Thoracic aorta (tissue), 2 donors: ENCODE measurements around the gene ADH1C. TPM values are rescaled to one million over a fixed set of nuclear protein-coding genes. Genes with fewer than 3 reads are reported as not detected.
"Not testable (repeated sequence)": the region's sequence is repeated elsewhere in the genome, so short reads cannot be mapped to it uniquely, and the experiment has no call there.

Experiments
- ATAC-seq: fragments of 150-250 bp; one replicate; pipeline ENCODE4 v1.8.0; 2017; ENCODE audit warnings: low read depth; ENCODE audit not compliant: insufficient number of reproducible peaks, low FRiP score
- DNase-seq: peaks from one replicate; pipeline ENCODE4 v3.0.0-alpha.2; 2020; ENCODE audit warnings: low spot score
- H3K27ac ChIP-seq, 2 donors: fragments of 200-600 bp; sonication (generic); 1 replicate in 1 of 2; 2 replicates in 1 of 2; pipeline ENCODE4 v1.5.1; 2016; ENCODE audit warnings: mild to moderate bottlenecking in 2 of 2, moderate library complexity in 2 of 2
- H3K27me3 ChIP-seq: fragments of 200-600 bp; sonication (generic); replicated peaks from 2 replicates; pipeline ENCODE4 v1.6.0; 2016; ENCODE audit warnings: mild to moderate bottlenecking; ENCODE audit not compliant: insufficient read depth
- H3K36me3 ChIP-seq: fragments of 200-600 bp; sonication (generic); one replicate; pipeline ENCODE4 v1.5.1; 2016
- H3K4me1 ChIP-seq, 2 donors: fragments of 200-600 bp; sonication (generic); 1 replicate in 1 of 2; 2 replicates in 1 of 2; pipeline versions ENCODE4 v1.5.1 to v1.6.0; 2016; ENCODE audit warnings: low read depth in 2 of 2, mild to moderate bottlenecking in 1 of 2; ENCODE audit not compliant: control insufficient read depth in 1 of 2
- H3K4me3 ChIP-seq: fragments of 200-600 bp; sonication (generic); 2 replicates; pipeline ENCODE4 v1.5.1; 2016; ENCODE audit warnings: mild to moderate bottlenecking
- H3K9me3 ChIP-seq: fragments of 200-600 bp; sonication (generic); 2 replicates; pipeline ENCODE4 v1.5.1; 2016
- CTCF ChIP-seq: fragments of 200-600 bp; sonication (generic); IDR thresholded peaks from one replicate; pipeline ENCODE4 v1.5.1; 2019; ENCODE audit warnings: antibody characterized with exemption
- total RNA-seq, 2 donors: library from RNA; depleted of rRNA; stranded (reverse); fragments of >200 nt; gene quantifications; one replicate each; pipeline versions ENCODE4 v1.1.0 to v1.2.3, GENCODE V29; 2016

The ADH1C gene
- total RNA-seq, 2 donors from 2014 or later = 4.5 to 5.4 TPM

DNA sequence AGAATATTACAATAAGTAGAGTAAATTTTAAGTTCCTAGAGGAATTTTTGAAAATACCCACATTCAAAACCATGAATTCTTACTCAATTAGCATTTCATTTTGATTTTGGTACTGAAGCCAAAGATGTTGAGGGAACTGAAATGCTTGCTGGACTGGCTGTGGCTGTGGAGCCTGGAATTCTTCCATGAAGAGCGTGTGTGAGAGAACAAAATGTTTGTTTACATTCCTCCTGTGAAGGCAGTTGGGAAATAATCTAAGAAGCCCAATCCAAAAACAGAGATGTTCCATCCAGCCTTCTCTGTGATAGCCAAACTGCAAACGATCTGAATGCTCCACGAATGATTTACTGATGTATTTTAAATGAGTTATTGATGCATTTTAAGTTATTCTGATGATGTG lies 27.6 kb downstream of the ADH1C start:
- Histone ChIP-seq H3K27me3 (no peaks in the 10 kb centered on the region), H3K27ac (peak overlapping the region; percentile 73 to 82), H3K9me3 (peaks cover 2% of the 10 kb centered on the region), H3K4me3 (no peak overlapping the region), H3K36me3 (no peaks in the 10 kb centered on the region), H3K4me1 (peaks cover 23 to 38% of the 10 kb centered on the region in 2 donors)
- ATAC-seq = peak; percentile 71
- DNase-seq = no peak
- TF ChIP-seq CTCF = no peak

DNA sequence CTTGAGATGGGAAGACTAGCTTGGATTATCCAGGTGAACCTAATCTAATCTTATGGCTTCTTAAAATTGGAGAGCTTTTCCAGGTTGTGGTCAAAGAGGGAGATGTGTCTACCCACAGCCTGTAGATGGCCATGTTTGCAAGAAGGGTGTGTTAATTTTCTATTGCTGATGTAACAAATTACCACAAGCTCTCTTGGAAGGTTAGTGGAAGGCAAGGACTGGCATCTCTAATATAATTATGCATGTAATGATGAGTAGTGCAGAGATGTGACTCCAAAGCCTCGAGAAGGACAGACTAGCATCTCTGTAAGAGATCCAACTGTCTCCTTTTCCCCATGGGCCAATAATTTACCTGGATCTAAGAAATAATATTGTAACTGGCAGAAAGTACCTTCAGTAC lies 28.2 kb downstream of the ADH1C start:
- H3K27ac ChIP-seq = peak overlapping the region; percentile 59 to 82
- no peak for TF ChIP-seq CTCF
- H3K4me3 ChIP-seq = no peak overlapping the region
- H3K9me3 ChIP-seq = peaks cover 2% of the 10 kb centered on the region
- DNase-seq (no peak), ATAC-seq (no peak)
- H3K4me1 ChIP-seq = peaks cover 25 to 40% of the 10 kb centered on the region in 2 donors
- H3K36me3 ChIP-seq = no peaks in the 10 kb centered on the region
- H3K27me3 ChIP-seq = no peaks in the 10 kb centered on the region

GRCh38 chr4:99323756-99324155 lies 28.8 kb downstream of the ADH1C start:
- TF ChIP-seq CTCF = no peak
- H3K4me1 ChIP-seq = peaks cover 28 to 46% of the 10 kb centered on the region in 2 donors
- DNase-seq (no peak), ATAC-seq (no peak)
- H3K4me3 ChIP-seq = no peak overlapping the region
- no peaks in the 10 kb centered on the region for H3K36me3 ChIP-seq
- peak overlapping the region; percentile 59 to 82 for H3K27ac ChIP-seq
- peaks cover 2% of the 10 kb centered on the region for H3K9me3 ChIP-seq
- H3K27me3 ChIP-seq = no peaks in the 10 kb centered on the region

DNA sequence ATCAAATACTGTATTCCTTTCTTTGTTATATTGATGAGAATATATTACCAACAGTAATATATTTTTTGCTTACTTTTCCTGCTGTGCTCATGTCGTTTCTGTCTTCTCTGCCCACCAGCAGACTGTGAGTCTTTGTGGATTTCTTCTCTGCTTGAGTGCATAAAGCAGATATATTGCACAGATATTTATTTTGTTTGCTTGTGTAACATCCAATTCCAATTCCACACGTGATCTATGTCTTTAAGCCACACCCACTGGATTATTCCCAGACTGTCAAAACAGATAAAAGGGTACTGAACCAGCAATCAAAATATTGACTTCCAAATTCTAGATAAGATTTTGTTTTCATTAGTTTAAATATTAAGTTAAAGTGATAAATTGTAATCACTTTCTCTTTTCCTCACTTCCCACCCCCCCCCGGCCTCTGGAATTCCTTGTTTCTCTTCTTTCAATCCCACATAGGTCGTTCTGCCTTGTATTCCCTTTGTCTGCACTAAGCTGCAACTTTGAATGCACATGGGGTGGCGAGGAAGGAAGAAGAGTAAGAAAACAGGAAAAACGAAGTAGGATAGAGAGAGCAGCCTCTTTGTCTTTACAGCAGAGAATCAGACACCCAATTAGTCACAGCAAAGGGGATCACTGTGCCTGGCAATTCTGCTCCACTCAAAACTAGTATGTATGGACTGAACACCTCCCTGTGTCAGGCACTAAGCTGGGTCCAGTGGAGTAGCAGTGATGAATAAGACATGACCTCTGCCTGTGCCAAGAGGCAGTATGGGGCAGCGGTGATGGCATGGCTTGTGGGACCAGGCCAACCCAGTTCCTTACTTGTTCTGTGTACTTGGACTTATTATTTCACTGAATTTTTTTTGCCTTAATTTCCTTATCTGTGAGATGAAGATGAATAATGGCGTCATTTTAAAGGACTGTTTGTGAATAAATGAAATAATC lies 31.0 kb downstream of the ADH1C start, which contains the start of gene ADH1B:
TSS of gene ADH1B (minus strand) at position 161 of the 951 bp plus-strand sequence. CDS start at position 91, 70 bp downstream.
- no peaks in the 10 kb centered on the region for H3K27me3 ChIP-seq
- no peak for DNase-seq
- peak within 1 kb of the TSS; percentile 59 to 82 for H3K27ac ChIP-seq
- TF ChIP-seq CTCF = no peak
- peak within 1 kb of the TSS; percentile 62 for H3K4me3 ChIP-seq
- H3K9me3 ChIP-seq = no peaks in the 10 kb centered on the region
- peaks cover 37 to 59% of the 10 kb centered on the region in 2 donors for H3K4me1 ChIP-seq
- ATAC-seq = no peak
- peaks cover 10% of the 10 kb centered on the region for H3K36me3 ChIP-seq

DNA sequence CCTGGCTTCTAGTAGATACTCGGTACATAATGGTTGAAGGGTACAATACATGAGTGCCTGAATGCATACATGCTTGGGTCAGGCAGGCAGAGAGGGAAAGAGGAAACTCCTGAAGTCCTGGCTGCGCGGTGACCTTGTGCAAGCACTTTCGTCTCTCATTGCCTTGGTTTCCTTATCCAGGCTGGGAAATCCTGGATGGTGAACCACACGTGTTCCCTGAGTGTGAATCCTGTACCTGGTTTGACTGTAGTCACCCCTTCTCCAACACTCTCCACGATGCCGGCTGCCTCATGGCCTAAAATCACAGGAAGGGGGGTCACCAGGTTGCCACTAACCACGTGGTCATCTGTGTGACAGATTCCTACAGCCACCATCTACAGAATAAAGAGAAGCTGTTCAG lies 34.7 kb downstream of the ADH1C start:
- H3K27ac ChIP-seq = peak overlapping the region; percentile 72 to 82

More for the DNA sequence above, 34.7 kb downstream of the ADH1C start:
- H3K27me3 ChIP-seq, H3K9me3 ChIP-seq, DNase-seq, ATAC-seq: not testable (repeated sequence)
- Histone ChIP-seq H3K4me3 (peak overlapping the region; percentile 16), H3K4me1 (peaks cover 24 to 64% of the 10 kb centered on the region in 2 donors), H3K36me3 (peaks cover 25% of the 10 kb centered on the region)
